Sigmoid colon (tissue), 7 donors: Measurements from ENCODE around the gene DUSP28. TPM values are rescaled to one million over a fixed set of nuclear protein-coding genes. Genes with fewer than 3 reads are reported as not detected.

Source experiments
- DNase-seq: peaks from one replicate; pipeline ENCODE4 v3.0.0-alpha.2; 2019
- H3K27ac ChIP-seq, 4 donors: fragments of 200-600 bp; sonication (generic); one replicate each; pipeline ENCODE4 v1.5.1; 2016 to 2019; ENCODE audit warnings: mild to moderate bottlenecking in 1 of 4
- H3K27me3 ChIP-seq, 3 donors: fragments of 200-600 bp; sonication (generic); one replicate each; pipeline ENCODE4 v1.5.1; 2019; ENCODE audit warnings: mild to moderate bottlenecking in 1 of 3
- H3K36me3 ChIP-seq, 4 donors: fragments of 200-600 bp; sonication (generic); one replicate each; pipeline ENCODE4 v1.5.1; 2016 to 2019
- H3K4me1 ChIP-seq, 4 donors: fragments of 200-600 bp; sonication (generic); one replicate each; pipeline ENCODE4 v1.5.1; 2017 to 2019
- H3K4me3 ChIP-seq, 4 donors: fragments of 200-600 bp; sonication (generic); one replicate each; pipeline ENCODE4 v1.5.1; 2017 to 2019; ENCODE audit warnings: mild to moderate bottlenecking in 2 of 4, moderate library complexity in 1 of 4
- H3K9me3 ChIP-seq, 4 donors: fragments of 200-600 bp in 3 of 4; sonication (generic) in 3 of 4; one replicate each; pipeline versions ENCODE4 v1.5.1 to v1.6.1; 2013 to 2019
- EP300 ChIP-seq, 4 donors: sonication (generic); formaldehyde crosslinking; IDR thresholded peaks; one replicate each; pipeline ENCODE4 v1.6.1; 2017; ENCODE audit warnings: antibody characterized with exemption in 4 of 4
- POLR2A ChIP-seq, 2 donors: fragments of 450-650 bp; IDR thresholded peaks; one replicate each; pipeline ENCODE4 v1.6.1; 2016; ENCODE audit warnings: antibody characterized with exemption in 2 of 2, mild to moderate bottlenecking in 2 of 2, moderate library complexity in 2 of 2
- POLR2AphosphoS5 ChIP-seq, 4 donors: sonication (generic); formaldehyde crosslinking; IDR thresholded peaks; one replicate each; pipeline ENCODE4 v1.6.1; 2017; ENCODE audit warnings: antibody characterized with exemption in 4 of 4
- WGBS, 2 donors: extraction: QIAGEN DNeasy Blood & Tissue Kit; methylation state at CpG; one replicate each; pipeline ENCODE4 v1.1.7; 2013; 5-methylcytosine and 5-hydroxymethylcytosine counted together
- intact Hi-C: fragments of 100-400 bp; cut with DNase I; formaldehyde crosslinking; loops from one replicate; pipeline ENCODE4 v1.15.1; 2023
- polyA plus RNA-seq, 3 donors: library from polyadenylated mRNA; stranded (reverse); fragments of 200-250 nt; gene quantifications; one replicate each; pipeline ENCODE4 v1.2.3, GENCODE V29; 2013
- total RNA-seq, 4 donors: library from RNA; depleted of rRNA; stranded (reverse); fragments of >200 nt; gene quantifications; one replicate each; pipeline ENCODE4 v1.1.0, GENCODE V29; 2016
- TF ChIP-seq, protein P1 (sequence below), 4 experiments: fragments of 450-650 bp in 3 of 4; fragments of 200-600 bp in 1 of 4; IDR thresholded peaks; one replicate each; pipeline ENCODE4 v1.5.1; 2016 to 2019; ENCODE audit warnings: antibody characterized with exemption in 4 of 4, mild to moderate bottlenecking in 3 of 4, moderate library complexity in 2 of 4
- donor health status: healthy with polysubstance abuse.
- donor health status: Bipolar disorder and iron deficiency.
- donor health status: healthy.

DUSP28 gene
- total and polyA plus RNA-seq, 7 donors, result 4.6 to 10.2 (median 5.4) TPM

DNA sequence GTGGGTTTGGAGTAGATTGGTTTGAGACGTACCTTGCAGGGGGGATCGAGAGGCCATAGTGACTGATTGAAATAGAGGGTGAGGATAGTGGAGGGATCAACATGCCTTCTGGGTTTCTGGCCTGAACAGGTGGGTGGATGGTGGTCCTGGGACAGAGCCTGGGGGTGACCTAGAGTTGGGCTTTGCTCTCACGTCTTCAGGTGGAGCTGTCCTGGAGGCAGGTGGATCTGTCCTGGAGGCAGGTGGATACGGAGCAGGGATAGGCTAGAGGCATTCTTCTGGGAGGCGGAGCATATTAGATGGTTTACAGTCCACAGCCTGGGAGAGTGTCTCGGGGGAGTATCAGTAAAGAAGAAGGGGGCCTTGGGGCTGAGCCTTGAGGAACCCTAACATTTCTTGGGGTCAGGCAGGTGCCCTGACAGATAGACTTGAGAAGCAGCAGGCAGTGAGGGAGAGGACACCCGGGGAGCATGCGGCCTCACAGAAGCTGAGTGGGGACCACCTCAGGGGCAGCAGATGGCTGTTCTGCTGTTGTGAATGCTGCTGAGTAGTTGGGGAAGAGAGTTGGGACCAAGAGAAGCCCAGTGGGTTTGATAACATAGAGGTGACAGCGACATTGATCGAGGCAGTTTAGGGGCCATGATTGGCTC is 28.0 kb downstream of the DUSP28 start:
- DNase-seq, result peak; percentile 60
- no peaks in the 10 kb centered on the region for H3K27me3 ChIP-seq
- H3K4me1 ChIP-seq, result peaks cover 0 to 44% (median 34%) of the 10 kb centered on the region in 4 donors
- TF ChIP-seq EP300 (IDR thresholded peaks at IDR 0.05) (no peak), POLR2A (IDR thresholded peaks at IDR 0.05) (no peak), POLR2AphosphoS5 (IDR thresholded peaks at IDR 0.05) (no peak)
- TF ChIP-seq, protein P1, sequence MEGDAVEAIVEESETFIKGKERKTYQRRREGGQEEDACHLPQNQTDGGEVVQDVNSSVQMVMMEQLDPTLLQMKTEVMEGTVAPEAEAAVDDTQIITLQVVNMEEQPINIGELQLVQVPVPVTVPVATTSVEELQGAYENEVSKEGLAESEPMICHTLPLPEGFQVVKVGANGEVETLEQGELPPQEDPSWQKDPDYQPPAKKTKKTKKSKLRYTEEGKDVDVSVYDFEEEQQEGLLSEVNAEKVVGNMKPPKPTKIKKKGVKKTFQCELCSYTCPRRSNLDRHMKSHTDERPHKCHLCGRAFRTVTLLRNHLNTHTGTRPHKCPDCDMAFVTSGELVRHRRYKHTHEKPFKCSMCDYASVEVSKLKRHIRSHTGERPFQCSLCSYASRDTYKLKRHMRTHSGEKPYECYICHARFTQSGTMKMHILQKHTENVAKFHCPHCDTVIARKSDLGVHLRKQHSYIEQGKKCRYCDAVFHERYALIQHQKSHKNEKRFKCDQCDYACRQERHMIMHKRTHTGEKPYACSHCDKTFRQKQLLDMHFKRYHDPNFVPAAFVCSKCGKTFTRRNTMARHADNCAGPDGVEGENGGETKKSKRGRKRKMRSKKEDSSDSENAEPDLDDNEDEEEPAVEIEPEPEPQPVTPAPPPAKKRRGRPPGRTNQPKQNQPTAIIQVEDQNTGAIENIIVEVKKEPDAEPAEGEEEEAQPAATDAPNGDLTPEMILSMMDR (IDR thresholded peaks at IDR 0.05), result no peak
- H3K36me3 ChIP-seq, result peaks cover 0 to 36% (median 15%) of the 10 kb centered on the region in 4 donors
- peak overlapping the region in 2 of 4 donors; percentile 69 to 99 for H3K4me3 ChIP-seq
- 81 to 86% methylated on average over 10 of the region's 10 CpGs for WGBS, 2 donors
- intact Hi-C loops, result no loop called here
- H3K9me3 ChIP-seq, result no peaks in the 10 kb centered on the region
- H3K27ac ChIP-seq, result no peak overlapping the region

DNA sequence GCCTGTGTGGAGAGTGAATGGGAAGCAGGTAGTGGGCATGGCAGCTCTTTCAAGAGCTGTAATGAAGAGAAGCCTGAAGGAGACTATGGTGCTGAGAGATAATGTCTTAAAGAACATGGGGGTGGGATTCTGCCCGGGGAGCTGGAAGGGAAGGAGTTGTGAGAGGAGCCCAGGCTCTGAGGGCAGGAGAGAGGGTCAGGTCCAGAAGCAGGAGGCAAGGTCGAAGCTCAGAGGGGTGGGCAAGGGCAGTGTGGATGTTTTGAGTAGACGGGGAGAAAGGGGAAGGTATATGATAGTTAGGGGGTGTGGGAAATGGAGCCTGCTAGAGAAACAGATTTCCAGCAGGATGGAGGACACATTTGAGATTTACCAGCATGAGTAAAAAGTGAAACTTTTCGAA is 28.5 kb downstream of the DUSP28 start:
- WGBS, 2 donors, result 79 to 87% methylated on average over 4 of the region's 4 CpGs
- intact Hi-C loops, result no loop called here
- TF ChIP-seq EP300 (IDR thresholded peaks at IDR 0.05), result no peak
- TF ChIP-seq POLR2A (IDR thresholded peaks at IDR 0.05), result no peak
- no peak for TF ChIP-seq POLR2AphosphoS5 (IDR thresholded peaks at IDR 0.05)
- TF ChIP-seq, protein P1 (IDR thresholded peaks at IDR 0.05), result no peak
- Histone ChIP-seq H3K36me3 (peaks cover 0 to 41% (median 15%) of the 10 kb centered on the region in 4 donors), H3K4me1 (peaks cover 0 to 43% (median 34%) of the 10 kb centered on the region in 4 donors), H3K27me3 (no peaks in the 10 kb centered on the region), H3K4me3 (no peak overlapping the region), H3K9me3 (no peaks in the 10 kb centered on the region), H3K27ac (no peak overlapping the region)
- no peak for DNase-seq

DNA sequence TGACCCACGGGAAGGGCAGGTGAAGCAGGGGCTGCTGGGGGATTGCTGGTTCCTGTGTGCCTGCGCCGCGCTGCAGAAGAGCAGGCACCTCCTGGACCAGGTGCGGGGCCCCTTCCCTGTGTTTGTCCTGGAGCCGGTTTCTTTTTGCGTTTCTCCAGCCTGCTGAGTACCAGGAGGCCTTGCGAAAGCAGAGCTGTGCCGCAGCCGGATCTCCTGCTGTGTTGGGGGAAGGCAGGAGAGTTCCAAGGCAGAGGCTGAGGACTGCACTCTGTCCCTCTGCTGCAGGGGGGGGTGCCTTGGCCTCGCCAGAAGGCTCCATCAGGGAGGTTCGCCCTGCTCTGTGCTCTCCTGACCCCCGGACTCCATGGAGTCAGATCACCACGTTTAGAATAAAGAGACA is 29.2 kb downstream of the DUSP28 start:
- Histone ChIP-seq H3K4me3 (no peak overlapping the region), H3K27me3 (no peaks in the 10 kb centered on the region), H3K9me3 (no peaks in the 10 kb centered on the region), H3K27ac (no peak overlapping the region), H3K4me1 (peaks cover 0 to 36% (median 30%) of the 10 kb centered on the region in 4 donors), H3K36me3 (peaks cover 0 to 41% (median 15%) of the 10 kb centered on the region in 4 donors)
- no peak for TF ChIP-seq POLR2A (IDR thresholded peaks at IDR 0.05)
- no peak for TF ChIP-seq EP300 (IDR thresholded peaks at IDR 0.05)
- TF ChIP-seq POLR2AphosphoS5 (IDR thresholded peaks at IDR 0.05), result no peak
- TF ChIP-seq, protein P1 (IDR thresholded peaks at IDR 0.05), result no peak
- 88 to 93% methylated on average over 14 of the region's 14 CpGs for WGBS, 2 donors
- intact Hi-C loops, result no loop called here
- peak; percentile 34 for DNase-seq

DNA sequence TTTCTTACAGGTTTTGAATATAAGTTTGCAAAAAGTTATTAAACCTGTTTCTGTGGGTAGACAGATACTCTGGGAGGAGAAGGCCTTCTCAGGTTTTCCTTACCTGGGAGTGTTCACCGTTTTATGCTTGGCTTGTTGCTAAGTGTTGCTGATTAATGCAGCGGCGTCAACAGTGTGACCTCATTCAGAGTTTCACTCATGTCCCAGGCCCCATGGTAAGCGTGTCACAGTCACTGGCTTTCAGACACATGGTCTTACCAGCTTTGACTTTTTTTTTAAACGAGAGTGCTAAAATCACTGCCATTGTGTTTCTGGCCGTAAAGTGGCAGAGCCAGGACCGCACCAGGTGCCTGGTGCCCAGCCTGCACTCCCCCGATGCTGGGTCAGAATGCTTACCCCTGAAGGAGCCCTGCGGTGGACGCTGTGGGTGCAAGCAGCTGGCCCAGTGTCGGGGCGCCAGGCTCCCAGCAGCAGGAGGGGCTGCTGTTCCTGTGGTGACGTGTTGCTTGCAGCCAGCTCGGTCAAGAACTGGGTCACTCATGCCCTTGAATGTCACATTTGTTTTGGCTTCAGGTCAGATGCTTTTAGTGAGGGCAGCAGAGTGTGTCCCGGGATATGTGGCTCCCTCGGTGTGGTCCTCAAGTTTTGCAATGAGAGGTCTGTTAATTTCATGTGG is 29.8 kb downstream of the DUSP28 start:
- whole genome bisulfite sequencing, 2 donors, result 88 to 95% methylated on average over 16 of the region's 16 CpGs
- peak; percentile 38 for DNase-seq
- Histone ChIP-seq H3K4me3 (no peak overlapping the region), H3K27me3 (no peaks in the 10 kb centered on the region), H3K9me3 (no peaks in the 10 kb centered on the region), H3K4me1 (peaks cover 0 to 32% (median 26%) of the 10 kb centered on the region in 4 donors), H3K27ac (no peak overlapping the region), H3K36me3 (peaks cover 0 to 41% (median 17%) of the 10 kb centered on the region in 4 donors)
- intact Hi-C loops, result no loop called here
- no peak for TF ChIP-seq EP300 (IDR thresholded peaks at IDR 0.05)
- TF ChIP-seq POLR2AphosphoS5 (IDR thresholded peaks at IDR 0.05), result no peak
- TF ChIP-seq, protein P1 (IDR thresholded peaks at IDR 0.05), result no peak
- no peak for TF ChIP-seq POLR2A (IDR thresholded peaks at IDR 0.05)
